Measurements from ENCODE around the gene VPS39.

DNA sequence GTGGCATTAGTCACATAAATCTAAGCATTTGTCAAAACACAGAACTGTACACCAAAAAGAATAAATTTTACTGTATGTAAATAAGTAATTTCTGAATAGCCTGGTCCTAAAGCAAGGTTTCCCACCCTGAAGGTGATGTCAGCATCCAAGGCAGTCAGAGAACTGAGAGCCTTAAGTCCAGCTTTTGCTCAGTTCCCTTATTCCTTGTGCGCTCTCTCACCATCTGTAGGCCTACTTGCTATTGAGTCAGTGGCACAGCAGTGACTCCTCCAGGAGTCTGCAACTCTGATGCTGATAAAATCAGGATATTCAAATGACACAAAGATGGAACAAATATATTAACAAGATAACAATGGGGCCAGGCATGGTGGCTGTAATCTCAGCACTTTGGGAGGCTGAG, 22.3 kb downstream of the VPS39 start:
- TF ChIP-seq, protein P1, sequence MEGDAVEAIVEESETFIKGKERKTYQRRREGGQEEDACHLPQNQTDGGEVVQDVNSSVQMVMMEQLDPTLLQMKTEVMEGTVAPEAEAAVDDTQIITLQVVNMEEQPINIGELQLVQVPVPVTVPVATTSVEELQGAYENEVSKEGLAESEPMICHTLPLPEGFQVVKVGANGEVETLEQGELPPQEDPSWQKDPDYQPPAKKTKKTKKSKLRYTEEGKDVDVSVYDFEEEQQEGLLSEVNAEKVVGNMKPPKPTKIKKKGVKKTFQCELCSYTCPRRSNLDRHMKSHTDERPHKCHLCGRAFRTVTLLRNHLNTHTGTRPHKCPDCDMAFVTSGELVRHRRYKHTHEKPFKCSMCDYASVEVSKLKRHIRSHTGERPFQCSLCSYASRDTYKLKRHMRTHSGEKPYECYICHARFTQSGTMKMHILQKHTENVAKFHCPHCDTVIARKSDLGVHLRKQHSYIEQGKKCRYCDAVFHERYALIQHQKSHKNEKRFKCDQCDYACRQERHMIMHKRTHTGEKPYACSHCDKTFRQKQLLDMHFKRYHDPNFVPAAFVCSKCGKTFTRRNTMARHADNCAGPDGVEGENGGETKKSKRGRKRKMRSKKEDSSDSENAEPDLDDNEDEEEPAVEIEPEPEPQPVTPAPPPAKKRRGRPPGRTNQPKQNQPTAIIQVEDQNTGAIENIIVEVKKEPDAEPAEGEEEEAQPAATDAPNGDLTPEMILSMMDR (IDR thresholded peaks at IDR 0.05; ENCODE audit: extremely low read depth in 1 of 2, insufficient read depth in 1 of 2, low read depth in 1 of 2, low read length in 2 of 2): no peak
- TF ChIP-seq FOS (IDR thresholded peaks at IDR 0.05; ENCODE audit: borderline replicate concordance, insufficient read depth, low read length) (no peak), POLR2A (IDR thresholded peaks at IDR 0.05; ENCODE audit: low read depth, low read length) (no peak)
